Parathyroid adenoma (tissue), 2 donors: Measurements from ENCODE around the gene PTOV1.

Experiments used
- H2AFZ ChIP-seq: fragments of 300-600 bp; sonication (generic); one replicate; pipeline ENCODE4 v1.7.0; 2017; ENCODE audit warnings: antibody characterized with exemption, mild to moderate bottlenecking
- H3K27ac ChIP-seq: fragments of 300-600 bp; sonication (generic); one replicate; pipeline ENCODE4 v1.7.0; 2017
- H3K27me3 ChIP-seq: fragments of 300-600 bp; sonication (generic); one replicate; pipeline ENCODE4 v1.7.0; 2017; ENCODE audit warnings: low read length; ENCODE audit not compliant: control insufficient read depth, insufficient read depth
- H3K36me3 ChIP-seq: fragments of 300-600 bp; sonication (generic); one replicate; pipeline ENCODE4 v1.7.0; 2017; ENCODE audit warnings: low read length; ENCODE audit not compliant: control insufficient read depth, insufficient read depth
- H3K4me1 ChIP-seq: fragments of 300-600 bp; sonication (generic); one replicate; pipeline ENCODE4 v1.7.0; 2017; ENCODE audit warnings: control low read depth
- H3K4me2 ChIP-seq: fragments of 300-600 bp; sonication (generic); one replicate; pipeline ENCODE4 v1.7.0; 2017; ENCODE audit warnings: low read length
- H3K4me3 ChIP-seq: fragments of 300-600 bp; sonication (generic); one replicate; pipeline ENCODE4 v1.7.0; 2017; ENCODE audit warnings: low read depth, low read length
- H3K79me2 ChIP-seq: fragments of 300-600 bp; sonication (generic); one replicate; pipeline ENCODE4 v1.7.0; 2017; ENCODE audit warnings: control low read depth
- H3K9ac ChIP-seq: fragments of 300-600 bp; sonication (generic); one replicate; pipeline ENCODE4 v1.7.0; 2017; ENCODE audit warnings: mild to moderate bottlenecking
- H3K9me3 ChIP-seq: fragments of 300-600 bp; sonication (generic); one replicate; pipeline ENCODE4 v1.7.0; 2017; ENCODE audit warnings: low read length; ENCODE audit not compliant: control insufficient read depth
- CTCF ChIP-seq: fragments of 300-600 bp; sonication (generic); IDR thresholded peaks from one replicate; pipeline ENCODE4 v1.7.0; 2017; ENCODE audit warnings: antibody characterized with exemption, mild to moderate bottlenecking
- donor health status: primary hyperparathyroidism.

PTOV1 gene

GRCh38 chr19:49830766-49831165 lies 20.2 kb upstream of the PTOV1 start:
- H3K4me1 ChIP-seq: no peaks in the 10 kb centered on the region
- peaks cover 7% of the 10 kb centered on the region for H3K79me2 ChIP-seq
- H3K27ac ChIP-seq: no peak overlapping the region
- H3K9me3 ChIP-seq: no peaks in the 10 kb centered on the region
- H3K27me3 ChIP-seq: no peaks in the 10 kb centered on the region
- no peak overlapping the region for H3K4me3 ChIP-seq
- no peaks in the 10 kb centered on the region for H3K36me3 ChIP-seq
- no peak overlapping the region for H3K9ac ChIP-seq
- TF ChIP-seq CTCF: no peak
- H2AFZ ChIP-seq: no peak overlapping the region
- no peak overlapping the region for H3K4me2 ChIP-seq

- H3K79me2 ChIP-seq: peaks cover 2% of the 10 kb centered on the region
- no peaks in the 10 kb centered on the region for H3K36me3 ChIP-seq
- no peak overlapping the region for H3K27ac ChIP-seq
- no peak overlapping the region for H3K4me2 ChIP-seq
- no peaks in the 10 kb centered on the region for H3K27me3 ChIP-seq
- H3K9me3 ChIP-seq: no peaks in the 10 kb centered on the region
- H3K4me3 ChIP-seq: no peak overlapping the region
- no peak overlapping the region for H2AFZ ChIP-seq
- no peaks in the 10 kb centered on the region for H3K4me1 ChIP-seq
- no peak for TF ChIP-seq CTCF
- no peak overlapping the region for H3K9ac ChIP-seq
Observed at GRCh38 chr19:49831592-49831991, 19.4 kb upstream of the PTOV1 start.

- Histone ChIP-seq H2AFZ (no peak overlapping the region), H3K4me1 (no peaks in the 10 kb centered on the region), H3K9ac (no peak overlapping the region), H3K36me3 (no peaks in the 10 kb centered on the region), H3K79me2 (peaks cover 2% of the 10 kb centered on the region), H3K27ac (no peak overlapping the region), H3K4me3 (no peak overlapping the region), H3K27me3 (no peaks in the 10 kb centered on the region), H3K9me3 (no peaks in the 10 kb centered on the region), H3K4me2 (no peak overlapping the region)
- TF ChIP-seq CTCF: no peak
Observed at GRCh38 chr19:49832556-49832955, 18.4 kb upstream of the PTOV1 start.

GRCh38 chr19:49833599-49833998 lies 17.4 kb upstream of the PTOV1 start:
- no peaks in the 10 kb centered on the region for H3K4me1 ChIP-seq

More at GRCh38 chr19:49833599-49833998, 17.4 kb upstream of the PTOV1 start:
- Histone ChIP-seq H3K9me3 (no peaks in the 10 kb centered on the region), H3K36me3 (no peaks in the 10 kb centered on the region), H3K79me2 (peaks cover 2% of the 10 kb centered on the region), H3K4me2 (no peak overlapping the region), H3K9ac (no peak overlapping the region), H3K27ac (no peak overlapping the region), H3K4me3 (no peak overlapping the region), H3K27me3 (no peaks in the 10 kb centered on the region), H2AFZ (no peak overlapping the region)
- TF ChIP-seq CTCF: no peak
